Measurements from ENCODE around the gene SLC23A2. TPM values are rescaled to one million over a fixed set of nuclear protein-coding genes. Genes with fewer than 3 reads are reported as not detected.
"Not testable (repeated sequence)": the region's sequence is repeated elsewhere in the genome, so short reads cannot be mapped to it uniquely, and the experiment has no call there.

The SLC23A2 gene
- total RNA-seq, 1 donor from 2014 or later: 28.5 TPM

- H3K27ac Mint-ChIP-seq: no peak overlapping the region
- no peaks in the 10 kb centered on the region for H3K27me3 Mint-ChIP-seq (ENCODE audit: insufficient read depth)
- DNase-seq (ENCODE audit: low spot score): no peak
- H3K4me3 Mint-ChIP-seq: no peak overlapping the region
- peaks cover 9% of the 10 kb centered on the region for H3K36me3 Mint-ChIP-seq (ENCODE audit: low read depth)
- intact Hi-C loops (cut with micrococcal nuclease): no loop called here
- H3K4me1 Mint-ChIP-seq (ENCODE audit: low read depth): no peaks in the 10 kb centered on the region
- no peaks in the 10 kb centered on the region for H3K9me3 Mint-ChIP-seq
Measured at GRCh38 chr20:4936392-4936850, 64.9 kb downstream of the SLC23A2 start.

GRCh38 chr20:4932061-4932460, 69.2 kb downstream of the SLC23A2 start:
- DNase-seq (ENCODE audit: low spot score): no peak

GRCh38 chr20:4929686-4930397, 71.5 kb downstream of the SLC23A2 start:
- intact Hi-C loops (cut with micrococcal nuclease): no loop called here
- Mint-ChIP-seq H3K36me3 (ENCODE audit: low read depth) (peaks cover 25% of the 10 kb centered on the region), H3K27ac (no peak overlapping the region), H3K9me3 (no peaks in the 10 kb centered on the region), H3K4me1 (ENCODE audit: low read depth) (peaks cover 13% of the 10 kb centered on the region), H3K4me3 (no peak overlapping the region), H3K27me3 (ENCODE audit: insufficient read depth) (no peaks in the 10 kb centered on the region)
- DNase-seq (ENCODE audit: low spot score): no peak

More at GRCh38 chr20:4932061-4932460, 69.2 kb downstream of the SLC23A2 start:
- H3K27ac Mint-ChIP-seq: no peak overlapping the region
- peaks cover 21% of the 10 kb centered on the region for H3K36me3 Mint-ChIP-seq (ENCODE audit: low read depth)
- intact Hi-C loops (cut with micrococcal nuclease): no loop called here
- no peaks in the 10 kb centered on the region for H3K9me3 Mint-ChIP-seq
- peaks cover 6% of the 10 kb centered on the region for H3K4me1 Mint-ChIP-seq (ENCODE audit: low read depth)
- H3K27me3 Mint-ChIP-seq (ENCODE audit: insufficient read depth): no peaks in the 10 kb centered on the region
- H3K4me3 Mint-ChIP-seq: no peak overlapping the region

- H3K9me3 Mint-ChIP-seq: no peaks in the 10 kb centered on the region
- peaks cover 22% of the 10 kb centered on the region for H3K36me3 Mint-ChIP-seq (ENCODE audit: low read depth)
- no peak overlapping the region for H3K27ac Mint-ChIP-seq
- intact Hi-C loops (cut with micrococcal nuclease): no loop called here
- H3K27me3 Mint-ChIP-seq (ENCODE audit: insufficient read depth): no peaks in the 10 kb centered on the region
- no peak overlapping the region for H3K4me3 Mint-ChIP-seq
- peaks cover 13% of the 10 kb centered on the region for H3K4me1 Mint-ChIP-seq (ENCODE audit: low read depth)
- no peak for DNase-seq (ENCODE audit: low spot score)
Measured at GRCh38 chr20:4926531-4927156, 74.7 kb downstream of the SLC23A2 start.

GRCh38 chr20:4925842-4926530, 75.3 kb downstream of the SLC23A2 start:
- Mint-ChIP-seq H3K27me3 (ENCODE audit: insufficient read depth) (no peaks in the 10 kb centered on the region), H3K36me3 (ENCODE audit: low read depth) (peaks cover 22% of the 10 kb centered on the region), H3K4me3 (no peak overlapping the region), H3K9me3 (no peaks in the 10 kb centered on the region), H3K4me1 (ENCODE audit: low read depth) (peaks cover 13% of the 10 kb centered on the region), H3K27ac (no peak overlapping the region)
- intact Hi-C loops (cut with micrococcal nuclease): no loop called here
- DNase-seq (ENCODE audit: low spot score): no peak

GRCh38 chr20:4924446-4924845, 76.9 kb downstream of the SLC23A2 start:
- peaks cover 20% of the 10 kb centered on the region for H3K36me3 Mint-ChIP-seq (ENCODE audit: low read depth)
- peaks cover 13% of the 10 kb centered on the region for H3K4me1 Mint-ChIP-seq (ENCODE audit: low read depth)
- H3K27ac Mint-ChIP-seq: no peak overlapping the region
- DNase-seq (ENCODE audit: low spot score): no peak
- no peaks in the 10 kb centered on the region for H3K27me3 Mint-ChIP-seq (ENCODE audit: insufficient read depth)
- intact Hi-C loops (cut with micrococcal nuclease): no loop called here
- no peaks in the 10 kb centered on the region for H3K9me3 Mint-ChIP-seq
- no peak overlapping the region for H3K4me3 Mint-ChIP-seq

- DNase-seq (ENCODE audit: low spot score): no peak
- peaks cover 13% of the 10 kb centered on the region for H3K4me1 Mint-ChIP-seq (ENCODE audit: low read depth)
Measured at GRCh38 chr20:4924032-4924431, 77.3 kb downstream of the SLC23A2 start.

GRCh38 chr20:4922186-4922585, 79.1 kb downstream of the SLC23A2 start:
- Mint-ChIP-seq H3K27ac (peak overlapping the region; percentile 16), H3K4me3 (no peak overlapping the region), H3K27me3 (ENCODE audit: insufficient read depth) (no peaks in the 10 kb centered on the region), H3K9me3 (no peaks in the 10 kb centered on the region), H3K36me3 (ENCODE audit: low read depth) (peaks cover 13% of the 10 kb centered on the region), H3K4me1 (ENCODE audit: low read depth) (peaks cover 7% of the 10 kb centered on the region)
- no peak for DNase-seq (ENCODE audit: low spot score)
- intact Hi-C loops (cut with micrococcal nuclease): no loop called here

More at GRCh38 chr20:4924032-4924431, 77.3 kb downstream of the SLC23A2 start:
- H3K27me3 Mint-ChIP-seq (ENCODE audit: insufficient read depth): no peaks in the 10 kb centered on the region
- no peak overlapping the region for H3K27ac Mint-ChIP-seq
- intact Hi-C loops (cut with micrococcal nuclease): no loop called here
- H3K4me3 Mint-ChIP-seq: no peak overlapping the region
- peaks cover 18% of the 10 kb centered on the region for H3K36me3 Mint-ChIP-seq (ENCODE audit: low read depth)
- H3K9me3 Mint-ChIP-seq: no peaks in the 10 kb centered on the region

- H3K36me3 Mint-ChIP-seq (ENCODE audit: low read depth); H3K4me1 Mint-ChIP-seq (ENCODE audit: low read depth); DNase-seq (ENCODE audit: low spot score); H3K27me3 Mint-ChIP-seq (ENCODE audit: insufficient read depth); H3K27ac Mint-ChIP-seq; H3K4me3 Mint-ChIP-seq; H3K9me3 Mint-ChIP-seq; intact Hi-C loops (cut with micrococcal nuclease): not testable (repeated sequence)
Measured at GRCh38 chr20:4921271-4921670, 80.0 kb downstream of the SLC23A2 start.

- DNase-seq (ENCODE audit: low spot score): no peak
- Mint-ChIP-seq H3K27ac (no peak overlapping the region), H3K36me3 (ENCODE audit: low read depth) (peaks cover 10% of the 10 kb centered on the region), H3K4me1 (ENCODE audit: low read depth) (no peaks in the 10 kb centered on the region), H3K27me3 (ENCODE audit: insufficient read depth) (no peaks in the 10 kb centered on the region), H3K4me3 (no peak overlapping the region), H3K9me3 (no peaks in the 10 kb centered on the region)
- intact Hi-C loops (cut with micrococcal nuclease): no loop called here
Measured at GRCh38 chr20:4920655-4921054, 80.7 kb downstream of the SLC23A2 start.

GRCh38 chr20:4920131-4920530, 81.2 kb downstream of the SLC23A2 start:
- DNase-seq (ENCODE audit: low spot score): no peak
- Mint-ChIP-seq H3K4me3 (no peak overlapping the region), H3K36me3 (ENCODE audit: low read depth) (peaks cover 8% of the 10 kb centered on the region), H3K9me3 (no peaks in the 10 kb centered on the region), H3K27me3 (ENCODE audit: insufficient read depth) (no peaks in the 10 kb centered on the region), H3K4me1 (ENCODE audit: low read depth) (no peaks in the 10 kb centered on the region), H3K27ac (no peak overlapping the region)
- intact Hi-C loops (cut with micrococcal nuclease): no loop called here

- Mint-ChIP-seq H3K4me1 (ENCODE audit: low read depth) (no peaks in the 10 kb centered on the region), H3K27ac (no peak overlapping the region), H3K27me3 (ENCODE audit: insufficient read depth) (no peaks in the 10 kb centered on the region), H3K4me3 (no peak overlapping the region), H3K9me3 (no peaks in the 10 kb centered on the region), H3K36me3 (ENCODE audit: low read depth) (peaks cover 8% of the 10 kb centered on the region)
- intact Hi-C loops (cut with micrococcal nuclease): no loop called here
- no peak for DNase-seq (ENCODE audit: low spot score)
Measured at GRCh38 chr20:4919047-4919704, 82.1 kb downstream of the SLC23A2 start.

- no peak overlapping the region for H3K4me3 Mint-ChIP-seq
- no peak for DNase-seq (ENCODE audit: low spot score)
- H3K27ac Mint-ChIP-seq: no peak overlapping the region
- intact Hi-C loops (cut with micrococcal nuclease): no loop called here
- H3K36me3 Mint-ChIP-seq (ENCODE audit: low read depth): peaks cover 8% of the 10 kb centered on the region
- no peaks in the 10 kb centered on the region for H3K9me3 Mint-ChIP-seq
- H3K27me3 Mint-ChIP-seq (ENCODE audit: insufficient read depth): no peaks in the 10 kb centered on the region
- H3K4me1 Mint-ChIP-seq (ENCODE audit: low read depth): no peaks in the 10 kb centered on the region
Measured at GRCh38 chr20:4918473-4918872, 82.8 kb downstream of the SLC23A2 start.
